Astrocyte (in vitro differentiated cells and primary cell): Measurements from ENCODE around the gene RAB31.

ENCODE experiments used
- CTCF ChIP-seq: IDR thresholded peaks from 2 replicates; pipeline ENCODE4 v1.5.1; 2011; ENCODE audit warnings: low read depth, mild to moderate bottlenecking, inconsistent platforms, low read length, moderate library complexity; ENCODE audit not compliant: insufficient read depth
- EZH2 ChIP-seq: IDR thresholded peaks from 2 replicates; pipeline ENCODE4 v1.6.1; 2012; ENCODE audit warnings: mild to moderate bottlenecking, low read length, inconsistent platforms; ENCODE audit not compliant: insufficient read depth

DNA sequence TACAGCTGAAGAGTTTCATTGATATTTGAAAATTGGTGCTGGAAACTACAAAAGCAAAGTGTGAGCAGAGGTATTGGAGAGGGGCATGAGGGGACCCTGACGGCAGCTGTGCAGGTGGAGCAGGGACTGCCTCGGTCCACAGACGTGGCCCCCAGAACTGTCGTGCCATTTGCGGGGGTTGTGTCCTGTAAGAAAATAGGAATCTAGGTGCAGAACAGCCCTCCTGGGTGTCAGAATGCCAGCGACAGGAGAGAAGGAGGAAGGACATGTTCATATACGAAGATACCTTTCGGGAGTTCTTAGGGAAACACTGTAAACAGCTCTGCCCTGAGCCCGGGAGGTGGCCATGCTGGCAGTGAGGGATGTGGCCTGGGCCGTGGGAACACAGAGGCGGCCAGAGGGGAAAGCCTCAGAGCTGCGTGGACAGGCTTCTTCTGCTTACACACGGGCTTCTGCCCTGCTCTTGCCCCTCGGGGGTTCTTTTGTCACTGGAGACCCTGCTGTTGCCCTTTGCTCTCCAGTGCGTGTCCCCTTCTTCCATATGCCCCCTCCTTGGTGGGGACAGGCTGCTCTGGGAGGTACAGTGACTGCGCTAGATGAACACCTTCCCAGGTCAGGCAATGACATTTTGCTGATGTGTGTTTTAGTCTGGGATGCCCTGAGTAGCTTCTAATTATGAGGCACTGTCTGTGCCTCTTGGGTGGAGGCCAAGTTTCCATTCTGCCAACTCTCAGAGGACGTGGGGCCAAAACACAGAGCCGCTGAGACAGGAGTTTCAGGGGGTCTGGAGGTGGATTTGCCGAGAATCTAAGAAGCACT lies 95.8 kb downstream of the RAB31 start:
- TF ChIP-seq CTCF (no peak), EZH2 (no peak)
